Measurements from ENCODE around the gene PGD. TPM values are rescaled to one million over a fixed set of nuclear protein-coding genes. Genes with fewer than 3 reads are reported as not detected.

Gene PGD
- total and polyA plus RNA-seq, 2 donors (not counting 1 experiment from before 2014, with no cell fraction given) = 13.7 to 56.7 TPM

GRCh38 chr1:10384219-10384618 lies 14.6 kb upstream of the PGD start:
- no peak overlapping the region for H3K4me2 ChIP-seq (replicated peaks; ENCODE audit: low read depth, low read length, poor library complexity, severe bottlenecking)
- H3K27ac ChIP-seq (ENCODE audit: low read length in 2 of 2) = no peak overlapping the region
- no peak for ATAC-seq (ENCODE audit: low read depth)
- Mint-ChIP-seq H3K4me3 (no peak overlapping the region), H3K4me1 (peaks cover 7% of the 10 kb centered on the region), H3K27me3 (no peaks in the 10 kb centered on the region), H3K27ac (no peak overlapping the region), H3K9me3 (ENCODE audit: insufficient read depth) (no peaks in the 10 kb centered on the region)
- H3K36me3 ChIP-seq (replicated peaks in 1 of 2; ENCODE audit: control extremely low read depth in 1 of 2, control insufficient read depth in 1 of 2, extremely low read depth in 1 of 2, insufficient read depth in 2 of 2, low read length in 1 of 2) = no peaks in the 10 kb centered on the region
- no peak for DNase-seq
- no peak overlapping the region for H2AFZ ChIP-seq (ENCODE audit: insufficient read depth, low read depth, low read length, poor library complexity, severe bottlenecking)
- H3K79me2 ChIP-seq (ENCODE audit: control insufficient read depth, insufficient read depth, low read length) = no peaks in the 10 kb centered on the region
- ChIA-PET CTCF (no interaction called here), POLR2A (interaction anchor here (0.7 kb wide), 1 partner anchor 14 kb away, joined by 3 read pairs; the partner anchor contains the start of gene PGD)
- WGBS (ENCODE audit: insufficient coverage) = 98% methylated on average over 6 of the region's 8 CpGs
- H3K9me3 ChIP-seq (ENCODE audit: control extremely low read depth in 1 of 3, control insufficient read depth in 2 of 3, insufficient read depth in 1 of 3, low read length in 2 of 3) = no peaks in the 10 kb centered on the region
- TF ChIP-seq EZH2 (IDR thresholded peaks at IDR 0.05; ENCODE audit: borderline replicate concordance, insufficient read depth, low read depth, low read length, poor library complexity, severe bottlenecking) = no peak
- TF ChIP-seq, protein P1, sequence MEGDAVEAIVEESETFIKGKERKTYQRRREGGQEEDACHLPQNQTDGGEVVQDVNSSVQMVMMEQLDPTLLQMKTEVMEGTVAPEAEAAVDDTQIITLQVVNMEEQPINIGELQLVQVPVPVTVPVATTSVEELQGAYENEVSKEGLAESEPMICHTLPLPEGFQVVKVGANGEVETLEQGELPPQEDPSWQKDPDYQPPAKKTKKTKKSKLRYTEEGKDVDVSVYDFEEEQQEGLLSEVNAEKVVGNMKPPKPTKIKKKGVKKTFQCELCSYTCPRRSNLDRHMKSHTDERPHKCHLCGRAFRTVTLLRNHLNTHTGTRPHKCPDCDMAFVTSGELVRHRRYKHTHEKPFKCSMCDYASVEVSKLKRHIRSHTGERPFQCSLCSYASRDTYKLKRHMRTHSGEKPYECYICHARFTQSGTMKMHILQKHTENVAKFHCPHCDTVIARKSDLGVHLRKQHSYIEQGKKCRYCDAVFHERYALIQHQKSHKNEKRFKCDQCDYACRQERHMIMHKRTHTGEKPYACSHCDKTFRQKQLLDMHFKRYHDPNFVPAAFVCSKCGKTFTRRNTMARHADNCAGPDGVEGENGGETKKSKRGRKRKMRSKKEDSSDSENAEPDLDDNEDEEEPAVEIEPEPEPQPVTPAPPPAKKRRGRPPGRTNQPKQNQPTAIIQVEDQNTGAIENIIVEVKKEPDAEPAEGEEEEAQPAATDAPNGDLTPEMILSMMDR (IDR thresholded peaks at IDR 0.05) = no peak
- H3K4me1 ChIP-seq (ENCODE audit: control insufficient read depth in 2 of 2, insufficient read depth in 2 of 2, low read length in 2 of 2) = peaks cover 9 to 13% of the 10 kb centered on the region in 2 donors
- intact Hi-C loops (cut with micrococcal nuclease) = no loop called here
- no peak overlapping the region for H3K4me3 ChIP-seq (ENCODE audit: control extremely low read depth in 1 of 5, extremely low read depth in 1 of 5, insufficient read depth in 1 of 5, low read depth in 2 of 5, low read length in 4 of 5)
- no peaks in the 10 kb centered on the region for H4K20me1 ChIP-seq (ENCODE audit: control insufficient read depth, insufficient read depth, low read length, poor library complexity, severe bottlenecking)
- H3K9ac ChIP-seq (ENCODE audit: low read length) = no peak overlapping the region
- H3K27me3 ChIP-seq (replicated peaks in 1 of 4; ENCODE audit: control extremely low read depth in 1 of 4, control insufficient read depth in 3 of 4, insufficient read depth in 4 of 4, low read length in 3 of 4) = no peaks in the 10 kb centered on the region

DNA sequence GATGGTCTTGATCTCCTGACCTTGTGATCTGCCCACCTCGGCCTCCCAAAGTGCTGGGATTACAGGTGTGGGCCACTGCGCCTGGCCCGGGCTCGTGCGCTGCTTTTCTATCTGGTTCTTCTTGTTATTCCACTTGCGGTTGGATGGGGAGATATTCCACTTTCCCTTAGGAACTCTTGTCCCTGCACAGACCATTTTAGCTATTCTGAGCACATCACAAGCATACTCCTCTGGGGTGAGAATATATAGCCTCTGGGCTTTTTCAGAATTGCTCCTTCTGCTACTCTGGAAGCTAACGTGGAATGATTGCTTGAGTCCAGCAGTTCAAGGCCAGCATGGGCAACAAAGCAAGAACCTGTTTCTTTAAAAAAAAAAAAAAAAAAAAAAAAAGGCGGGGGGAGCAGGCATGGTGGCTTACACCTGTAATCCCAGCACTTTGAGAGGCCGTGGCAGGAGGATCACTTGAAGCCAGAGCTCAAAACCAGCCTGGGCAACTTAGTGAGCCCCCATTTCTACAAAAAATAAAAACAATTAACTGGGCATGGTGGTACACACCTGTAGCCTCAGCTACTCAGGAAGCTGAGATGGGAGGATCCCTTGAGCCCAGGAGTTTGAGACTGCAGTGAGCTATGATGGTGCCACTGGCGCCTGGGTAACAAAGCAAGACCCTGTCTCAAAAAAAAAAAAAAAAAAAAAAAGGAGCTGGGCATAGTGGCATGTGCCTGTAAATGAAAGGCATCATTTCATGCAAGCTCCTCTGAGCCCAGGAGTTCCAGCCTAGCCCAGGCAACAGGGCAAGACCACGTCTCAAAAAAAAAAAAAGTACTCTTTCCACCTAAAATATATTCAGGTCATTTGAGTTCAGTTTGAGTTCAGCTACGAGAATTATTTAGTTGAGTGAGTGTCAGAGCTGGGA lies 11.8 kb upstream of the PGD start:
- Mint-ChIP-seq H3K27ac (no peak overlapping the region), H3K4me1 (peaks cover 7% of the 10 kb centered on the region), H3K9me3 (ENCODE audit: insufficient read depth) (no peaks in the 10 kb centered on the region), H3K27me3 (no peaks in the 10 kb centered on the region), H3K4me3 (no peak overlapping the region)
- no peak overlapping the region for H3K9ac ChIP-seq (ENCODE audit: low read length)
- 94% methylated on average over 3 of the region's 12 CpGs for WGBS (ENCODE audit: insufficient coverage)
- H2AFZ ChIP-seq (ENCODE audit: insufficient read depth, low read depth, low read length, poor library complexity, severe bottlenecking) = no peak overlapping the region
- no peaks in the 10 kb centered on the region for H3K27me3 ChIP-seq (replicated peaks in 1 of 4; ENCODE audit: control extremely low read depth in 1 of 4, control insufficient read depth in 3 of 4, insufficient read depth in 4 of 4, low read length in 3 of 4)
- ATAC-seq (ENCODE audit: low read depth) (no peak), DNase-seq (no peak)
- no peaks in the 10 kb centered on the region for H3K9me3 ChIP-seq (ENCODE audit: control extremely low read depth in 1 of 3, control insufficient read depth in 2 of 3, insufficient read depth in 1 of 3, low read length in 2 of 3)
- H3K4me2 ChIP-seq (replicated peaks; ENCODE audit: low read depth, low read length, poor library complexity, severe bottlenecking) = no peak overlapping the region
- H3K4me1 ChIP-seq (ENCODE audit: control insufficient read depth in 2 of 2, insufficient read depth in 2 of 2, low read length in 2 of 2) = peaks cover 9 to 13% of the 10 kb centered on the region in 2 donors
- POLR2A ChIA-PET = interaction anchor here (0.6 to 1.9 kb wide), 3 partner anchors 12 to 437 kb away, joined by 4 to 10 read pairs (median 6); partner anchors contain the start of gene PGD
- TF ChIP-seq, protein P1 (IDR thresholded peaks at IDR 0.05) = no peak
- TF ChIP-seq EZH2 (IDR thresholded peaks at IDR 0.05; ENCODE audit: borderline replicate concordance, insufficient read depth, low read depth, low read length, poor library complexity, severe bottlenecking) = no peak
- CTCF ChIA-PET = interaction anchor here (0.6 to 2.5 kb wide), 8 partner anchors 9 to 495 kb away, joined by 4 to 14 read pairs (median 5); partner anchors contain the start of genes CENPS and PGD
- H3K4me3 ChIP-seq (ENCODE audit: control extremely low read depth in 1 of 5, extremely low read depth in 1 of 5, insufficient read depth in 1 of 5, low read depth in 2 of 5, low read length in 4 of 5) = no peak overlapping the region
- H3K79me2 ChIP-seq (ENCODE audit: control insufficient read depth, insufficient read depth, low read length) = no peaks in the 10 kb centered on the region
- H3K36me3 ChIP-seq (replicated peaks in 1 of 2; ENCODE audit: control extremely low read depth in 1 of 2, control insufficient read depth in 1 of 2, extremely low read depth in 1 of 2, insufficient read depth in 2 of 2, low read length in 1 of 2) = no peaks in the 10 kb centered on the region
- no peak overlapping the region for H3K27ac ChIP-seq (ENCODE audit: low read length in 2 of 2)
- intact Hi-C loops (cut with micrococcal nuclease) = no loop called here
- no peaks in the 10 kb centered on the region for H4K20me1 ChIP-seq (ENCODE audit: control insufficient read depth, insufficient read depth, low read length, poor library complexity, severe bottlenecking)

All from B cell (primary cell).